Upper lobe of right lung (tissue), 1 donor: ENCODE results near the gene CCDC50. TPM values are rescaled to one million over a fixed set of nuclear protein-coding genes. Genes with fewer than 3 reads are reported as not detected.

Source experiments
- ATAC-seq: fragments of 200-7000 bp; cut with Tn5 transposase; one replicate; pipeline ENCODE4 v1.9.1; 2020; ENCODE audit warnings: mild to moderate bottlenecking, moderate library complexity
- DNase-seq: peaks from one replicate; pipeline ENCODE4 v3.0.0-alpha.2; 2020
- H3K27ac ChIP-seq: fragments of 200-600 bp; one replicate; pipeline ENCODE4 v1.8.0; 2022
- H3K27me3 ChIP-seq: fragments of 200-600 bp; one replicate; pipeline ENCODE4 v1.8.0; 2022; ENCODE audit warnings: mild to moderate bottlenecking
- H3K36me3 ChIP-seq: fragments of 200-600 bp; one replicate; pipeline ENCODE4 v1.8.0; 2022
- H3K4me1 ChIP-seq: fragments of 200-600 bp; one replicate; pipeline ENCODE4 v1.8.0; 2022
- H3K4me3 ChIP-seq: fragments of 200-600 bp; one replicate; pipeline ENCODE4 v1.8.0; 2022; ENCODE audit warnings: mild to moderate bottlenecking
- H3K9me3 ChIP-seq: fragments of 200-600 bp; one replicate; pipeline ENCODE4 v1.8.0; 2022
- intact Hi-C: fragments of 100-400 bp; cut with DNase I; formaldehyde crosslinking; loops from one replicate; pipeline ENCODE4 v1.11.0; 2022
- total RNA-seq: library from RNA; stranded (reverse); fragmentation: NEBNext Ultra II Directional; extraction: Animal tissue kit (Norgen Biotek cat#: 25700); gene quantifications from one replicate; pipeline ENCODE4 v1.2.1, GENCODE V29; 2021
- TF ChIP-seq, protein P1 (sequence below): fragments of 200-600 bp; IDR thresholded peaks from one replicate; pipeline ENCODE4 v1.8.0; 2022; ENCODE audit warnings: antibody characterized with exemption
- donor health status: DM: no; HTN: yes; CAD: no; lungs with severe emphysema.

Gene CCDC50
- total RNA-seq, 1 donor from 2014 or later = 73.2 TPM

DNA sequence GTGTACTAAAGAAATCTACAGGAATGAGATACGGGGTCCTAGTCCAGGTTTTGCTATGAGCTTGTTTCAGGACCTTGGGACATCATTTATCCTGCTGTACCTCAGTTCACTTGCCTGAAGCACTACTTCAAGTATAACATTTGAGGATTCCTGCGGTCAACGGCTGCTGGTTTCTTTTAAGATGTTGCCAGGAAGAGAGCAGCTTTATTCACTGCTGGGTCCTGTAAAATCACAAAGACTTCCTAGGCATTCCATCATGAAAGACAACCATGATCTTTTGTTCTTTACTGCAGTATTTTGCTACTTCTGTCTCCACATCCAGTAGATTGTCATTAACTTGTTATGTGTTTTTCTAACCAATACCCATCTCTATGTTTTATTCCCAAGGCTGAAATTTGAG is 70.7 kb downstream of the CCDC50 start:
- H3K9me3 ChIP-seq = no peaks in the 10 kb centered on the region
- ATAC-seq = no peak
- no peak for DNase-seq
- no peak overlapping the region for H3K4me3 ChIP-seq
- intact Hi-C loops = no loop called here
- TF ChIP-seq, protein P1, sequence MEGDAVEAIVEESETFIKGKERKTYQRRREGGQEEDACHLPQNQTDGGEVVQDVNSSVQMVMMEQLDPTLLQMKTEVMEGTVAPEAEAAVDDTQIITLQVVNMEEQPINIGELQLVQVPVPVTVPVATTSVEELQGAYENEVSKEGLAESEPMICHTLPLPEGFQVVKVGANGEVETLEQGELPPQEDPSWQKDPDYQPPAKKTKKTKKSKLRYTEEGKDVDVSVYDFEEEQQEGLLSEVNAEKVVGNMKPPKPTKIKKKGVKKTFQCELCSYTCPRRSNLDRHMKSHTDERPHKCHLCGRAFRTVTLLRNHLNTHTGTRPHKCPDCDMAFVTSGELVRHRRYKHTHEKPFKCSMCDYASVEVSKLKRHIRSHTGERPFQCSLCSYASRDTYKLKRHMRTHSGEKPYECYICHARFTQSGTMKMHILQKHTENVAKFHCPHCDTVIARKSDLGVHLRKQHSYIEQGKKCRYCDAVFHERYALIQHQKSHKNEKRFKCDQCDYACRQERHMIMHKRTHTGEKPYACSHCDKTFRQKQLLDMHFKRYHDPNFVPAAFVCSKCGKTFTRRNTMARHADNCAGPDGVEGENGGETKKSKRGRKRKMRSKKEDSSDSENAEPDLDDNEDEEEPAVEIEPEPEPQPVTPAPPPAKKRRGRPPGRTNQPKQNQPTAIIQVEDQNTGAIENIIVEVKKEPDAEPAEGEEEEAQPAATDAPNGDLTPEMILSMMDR = no peak
- peaks cover 11% of the 10 kb centered on the region for H3K36me3 ChIP-seq
- no peaks in the 10 kb centered on the region for H3K27me3 ChIP-seq
- no peak overlapping the region for H3K27ac ChIP-seq
- no peaks in the 10 kb centered on the region for H3K4me1 ChIP-seq

DNA sequence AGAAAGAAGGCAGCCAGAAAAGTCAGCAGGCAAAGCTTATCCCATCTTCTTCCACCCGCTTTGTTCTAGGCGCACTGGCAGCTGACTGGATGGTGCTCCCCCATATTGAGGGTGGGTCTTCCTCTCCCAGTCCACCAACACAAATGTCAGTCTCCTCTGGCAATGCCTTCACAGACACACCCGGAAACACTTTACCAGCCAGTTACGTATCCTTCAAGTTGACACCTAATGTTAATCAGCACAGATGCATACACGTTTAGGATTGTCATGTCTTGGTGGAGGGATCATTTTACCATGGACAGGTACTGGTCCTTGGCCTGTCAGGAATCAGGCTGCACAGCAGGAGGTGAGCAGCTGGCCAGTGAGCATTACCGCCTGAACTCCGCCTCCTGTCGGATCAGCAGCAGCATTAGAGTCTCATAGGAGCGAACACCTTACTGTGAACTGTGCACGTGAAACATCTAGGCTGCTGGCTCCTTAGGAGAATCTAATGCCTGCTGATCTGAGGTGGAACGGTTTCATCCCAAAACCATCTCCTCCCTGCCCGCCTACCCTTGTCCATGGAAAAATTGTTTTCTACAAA is 72.7 kb downstream of the CCDC50 start:
- H3K27ac ChIP-seq = no peak overlapping the region
- no peaks in the 10 kb centered on the region for H3K36me3 ChIP-seq
- H3K9me3 ChIP-seq = no peaks in the 10 kb centered on the region
- no peaks in the 10 kb centered on the region for H3K4me1 ChIP-seq
- intact Hi-C loops = no loop called here
- H3K27me3 ChIP-seq = no peaks in the 10 kb centered on the region
- H3K4me3 ChIP-seq = no peak overlapping the region
- DNase-seq = no peak
- TF ChIP-seq, protein P1 = no peak
- ATAC-seq = no peak

DNA sequence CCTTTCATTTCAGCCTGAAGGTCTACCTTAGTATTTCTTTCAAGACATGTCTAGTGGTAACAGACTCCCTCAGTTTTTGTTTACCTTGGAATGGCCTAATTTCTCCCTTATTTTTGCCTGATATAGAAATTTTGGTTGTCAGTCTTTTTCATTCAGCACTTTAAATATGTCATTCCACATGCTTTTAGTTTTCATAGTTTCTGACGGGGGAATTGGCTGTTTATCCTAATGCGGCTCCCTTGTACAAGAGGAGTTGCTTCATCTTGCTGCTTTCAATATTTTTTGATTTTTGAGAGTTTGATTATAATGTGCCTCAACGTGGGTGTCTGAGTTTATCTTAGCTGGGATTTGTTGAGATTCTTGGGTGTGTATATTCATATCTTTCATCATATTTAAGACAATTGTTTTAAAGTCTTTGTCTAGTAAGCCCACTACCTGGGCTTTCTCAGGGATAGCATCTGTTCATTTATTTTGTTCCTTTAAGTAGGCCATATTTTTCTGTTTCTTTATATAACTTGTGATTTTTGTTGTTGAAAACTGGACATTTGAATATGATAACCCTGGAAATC is 80.7 kb downstream of the CCDC50 start:
- intact Hi-C loops = loop anchor here (10.0 kb wide), 1 partner anchor 1035 kb away; no protein-coding TSS in a partner anchor
- no peak for ATAC-seq
- no peaks in the 10 kb centered on the region for H3K36me3 ChIP-seq

DNA sequence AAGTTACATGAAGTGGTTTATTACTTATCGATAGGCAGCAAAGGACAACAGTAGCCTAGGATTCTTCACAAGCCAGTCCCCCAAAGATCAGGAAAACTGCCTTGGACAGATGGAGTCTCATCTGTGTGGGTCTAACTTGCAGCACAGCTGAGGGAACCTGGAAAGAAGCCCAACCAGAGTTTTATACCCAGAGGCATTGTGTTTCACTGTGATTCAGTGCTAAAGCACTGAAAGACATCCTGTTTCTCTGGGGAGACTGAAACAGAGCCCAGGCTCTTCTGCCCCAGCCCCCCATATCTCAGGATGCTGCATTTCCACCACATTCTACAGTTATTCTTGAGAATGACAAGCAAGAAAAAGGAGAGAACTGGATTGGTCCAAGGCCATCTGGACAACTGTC is 83.6 kb downstream of the CCDC50 start:
- TF ChIP-seq, protein P1 = no peak
- H3K9me3 ChIP-seq = peaks cover 12% of the 10 kb centered on the region
- no peak for ATAC-seq
- no peak for DNase-seq
- no peaks in the 10 kb centered on the region for H3K4me1 ChIP-seq
- intact Hi-C loops = loop anchor here (10.0 kb wide), 1 partner anchor 1032 kb away; no protein-coding TSS in a partner anchor
- no peak overlapping the region for H3K4me3 ChIP-seq
- H3K36me3 ChIP-seq = no peaks in the 10 kb centered on the region
- H3K27me3 ChIP-seq = no peaks in the 10 kb centered on the region
- H3K27ac ChIP-seq = no peak overlapping the region

More for the DNA sequence above, 80.7 kb downstream of the CCDC50 start:
- TF ChIP-seq, protein P1 = no peak
- H3K27me3 ChIP-seq = no peaks in the 10 kb centered on the region
- peaks cover 12% of the 10 kb centered on the region for H3K9me3 ChIP-seq
- H3K4me1 ChIP-seq = no peaks in the 10 kb centered on the region
- H3K4me3 ChIP-seq = no peak overlapping the region
- DNase-seq = no peak
- no peak overlapping the region for H3K27ac ChIP-seq

DNA sequence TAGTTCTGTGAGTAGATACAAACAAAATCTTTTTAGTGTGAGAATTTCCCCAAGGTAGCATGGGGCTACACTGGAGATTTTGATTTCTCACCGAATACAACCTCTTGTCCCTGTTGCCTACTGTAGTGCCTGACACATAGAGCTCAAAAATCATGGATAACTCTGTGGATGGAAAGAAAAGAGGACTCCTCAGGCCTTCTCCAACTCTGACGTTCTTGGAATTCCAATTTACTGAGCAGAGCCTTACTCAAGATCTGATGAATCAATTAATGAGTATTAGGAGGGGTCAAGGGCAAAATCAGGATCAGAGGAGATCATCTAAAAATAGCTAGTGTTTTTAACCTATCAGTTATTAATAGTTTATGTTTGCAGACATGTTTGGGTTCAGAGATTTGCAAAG is 85.1 kb downstream of the CCDC50 start:
- intact Hi-C loops = loop anchor here (10.0 kb wide), 1 partner anchor 1031 kb away; no protein-coding TSS in a partner anchor
- Histone ChIP-seq H3K27ac (no peak overlapping the region), H3K36me3 (no peaks in the 10 kb centered on the region), H3K4me1 (no peaks in the 10 kb centered on the region), H3K27me3 (no peaks in the 10 kb centered on the region), H3K9me3 (peaks cover 11% of the 10 kb centered on the region), H3K4me3 (no peak overlapping the region)
- TF ChIP-seq, protein P1 = no peak
- ATAC-seq (no peak), DNase-seq (no peak)
